Tibial nerve (tissue), 4 donors: ENCODE measurements around the gene STK31.

ENCODE experiments used
- EP300 ChIP-seq, 2 donors: sonication (generic); formaldehyde crosslinking; IDR thresholded peaks; one replicate each; pipeline ENCODE4 v1.6.1; 2017; ENCODE audit warnings: antibody characterized with exemption in 2 of 2, mild to moderate bottlenecking in 1 of 2
- POLR2A ChIP-seq, 2 donors: fragments of 450-650 bp; IDR thresholded peaks; one replicate each; pipeline ENCODE4 v1.6.1; 2017; ENCODE audit warnings: antibody characterized with exemption in 2 of 2, mild to moderate bottlenecking in 2 of 2, moderate library complexity in 2 of 2
- TF ChIP-seq, protein P1 (sequence below), 5 experiments: fragments of 200-600 bp in 3 of 5; fragments of 450-650 bp in 2 of 5; sonication (generic) in 3 of 5; IDR thresholded peaks; one replicate each; pipeline ENCODE4 v1.5.1; 2016 to 2019; ENCODE audit warnings: antibody characterized with exemption in 5 of 5, mild to moderate bottlenecking in 3 of 5, moderate library complexity in 2 of 5

GRCh38 chr7:23691320-23691719, 18.7 kb upstream of the STK31 start:
- TF ChIP-seq, protein P1, sequence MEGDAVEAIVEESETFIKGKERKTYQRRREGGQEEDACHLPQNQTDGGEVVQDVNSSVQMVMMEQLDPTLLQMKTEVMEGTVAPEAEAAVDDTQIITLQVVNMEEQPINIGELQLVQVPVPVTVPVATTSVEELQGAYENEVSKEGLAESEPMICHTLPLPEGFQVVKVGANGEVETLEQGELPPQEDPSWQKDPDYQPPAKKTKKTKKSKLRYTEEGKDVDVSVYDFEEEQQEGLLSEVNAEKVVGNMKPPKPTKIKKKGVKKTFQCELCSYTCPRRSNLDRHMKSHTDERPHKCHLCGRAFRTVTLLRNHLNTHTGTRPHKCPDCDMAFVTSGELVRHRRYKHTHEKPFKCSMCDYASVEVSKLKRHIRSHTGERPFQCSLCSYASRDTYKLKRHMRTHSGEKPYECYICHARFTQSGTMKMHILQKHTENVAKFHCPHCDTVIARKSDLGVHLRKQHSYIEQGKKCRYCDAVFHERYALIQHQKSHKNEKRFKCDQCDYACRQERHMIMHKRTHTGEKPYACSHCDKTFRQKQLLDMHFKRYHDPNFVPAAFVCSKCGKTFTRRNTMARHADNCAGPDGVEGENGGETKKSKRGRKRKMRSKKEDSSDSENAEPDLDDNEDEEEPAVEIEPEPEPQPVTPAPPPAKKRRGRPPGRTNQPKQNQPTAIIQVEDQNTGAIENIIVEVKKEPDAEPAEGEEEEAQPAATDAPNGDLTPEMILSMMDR (IDR thresholded peaks at IDR 0.05) = no peak
- TF ChIP-seq POLR2A (IDR thresholded peaks at IDR 0.05) (no peak), EP300 (IDR thresholded peaks at IDR 0.05) (no peak)
